T-helper 2 cell (primary cell): ENCODE data around the gene NDUFB3.

Source experiments
- DNase-seq, 5 experiments: peaks; one replicate each; pipeline versions ENCODE4 v3.0.0 to v3.0.0-alpha.2; 2012 to 2022

NDUFB3 gene

GRCh38 chr2:201128933-201129505, 57.2 kb downstream of the NDUFB3 start:
- DNase-seq, result peak in 1 of 5 experiments; percentile 46

GRCh38 chr2:201130524-201131186, 58.9 kb downstream of the NDUFB3 start:
- DNase-seq, result peak in 3 of 5 experiments; percentile 18 to 93 (median 65)

GRCh38 chr2:201132518-201132917, 60.7 kb downstream of the NDUFB3 start:
- peak in 1 of 5 experiments; percentile 67 for DNase-seq
